Spleen (tissue), 7 donors: ENCODE measurements around the gene BPI.

Experiments used
- CTCF ChIP-seq, 11 experiments: fragments of 200-600 bp in 7 of 11; fragments of 450-650 bp in 4 of 11; sonication (generic) in 4 of 11; IDR thresholded peaks in 8 of 11; conservative IDR thresholded peaks in 3 of 11; 1 replicate in 7 of 11; 2 replicates in 4 of 11; pipeline versions ENCODE4 v1.4.0 to v1.8.0; 2016 to 2021; ENCODE audit warnings: antibody characterized with exemption in 11 of 11, inconsistent platforms in 4 of 11, mild to moderate bottlenecking in 1 of 11
- POLR2A ChIP-seq, 3 donors: fragments of 450-650 bp; IDR thresholded peaks; one replicate each; pipeline ENCODE4 v1.5.1; 2017; ENCODE audit warnings: antibody characterized with exemption in 3 of 3, mild to moderate bottlenecking in 1 of 3
- POLR2AphosphoS5 ChIP-seq, 3 donors: sonication (generic); formaldehyde crosslinking; IDR thresholded peaks; one replicate each; pipeline ENCODE4 v1.5.1; 2017; ENCODE audit warnings: antibody characterized with exemption in 3 of 3
- donor health status: DM: no; HTN: no; CAD: no; lungs with moderate emphysema.
- donor health status: DM: no; HTN: no; CAD: no.
- donor health status: DM: no; HTN: no; CAD: no.

- TF ChIP-seq CTCF (IDR thresholded peaks at IDR 0.05 in 8 of 11, conservative IDR thresholded peaks at IDR 0.05 in 3 of 11) (no peak), POLR2A (IDR thresholded peaks at IDR 0.05) (no peak), POLR2AphosphoS5 (IDR thresholded peaks at IDR 0.05) (no peak)
Observed at GRCh38 chr20:38346247-38346651, 42.3 kb downstream of the BPI start, which contains the start of gene LBP.
